ENCODE measurements around the gene COL6A5. TPM values are rescaled to one million over a fixed set of nuclear protein-coding genes. Genes with fewer than 3 reads are reported as not detected.

COL6A5 gene
- total RNA-seq, 2 donors from 2014 or later = not detected

DNA sequence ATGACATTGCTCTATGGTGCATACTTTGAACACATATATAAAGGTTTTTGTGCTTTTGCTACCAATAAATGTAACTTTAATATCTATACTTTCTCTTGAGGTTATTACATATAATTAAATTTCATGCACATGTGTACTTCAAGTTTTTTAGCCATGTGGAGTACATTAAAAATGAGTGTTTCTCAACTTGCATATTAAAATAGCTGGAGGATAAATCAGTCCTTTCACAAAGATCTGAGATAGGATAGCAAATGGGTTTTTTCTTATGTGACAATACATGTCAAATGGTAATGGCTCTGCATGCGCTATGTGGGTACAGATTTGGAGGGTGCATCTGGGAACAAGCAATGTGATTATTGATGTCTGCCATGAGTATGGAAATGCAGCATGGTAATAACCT, 122.8 kb downstream of the COL6A5 start:
- Mint-ChIP-seq H3K27ac (no peak overlapping the region), H3K36me3 (no peaks in the 10 kb centered on the region), H3K9me3 (no peaks in the 10 kb centered on the region)
- DNase-seq (ENCODE audit: low spot score in 2 of 2) (no peak), ATAC-seq (no peak)

DNA sequence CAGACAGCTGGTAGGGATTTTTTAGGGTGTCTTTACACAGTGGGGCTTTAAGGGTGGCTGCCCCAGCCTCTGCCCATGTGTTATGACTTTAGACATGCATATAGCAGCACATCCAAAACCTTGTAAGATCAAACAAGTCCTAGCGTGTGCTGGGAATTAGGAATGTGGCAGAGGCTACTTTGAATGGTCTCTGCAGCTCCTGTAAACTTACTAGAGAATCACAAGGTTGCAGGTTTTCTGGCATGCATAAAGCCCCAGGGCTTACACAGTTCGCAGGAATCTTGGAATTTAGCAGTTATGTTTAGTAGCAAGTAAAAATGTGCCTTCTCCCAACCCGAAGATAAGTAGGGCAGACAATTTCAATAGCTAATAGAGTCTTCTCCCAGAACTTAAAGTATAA, 124.7 kb downstream of the COL6A5 start:
- ATAC-seq = no peak
- DNase-seq (ENCODE audit: low spot score in 2 of 2) = no peak
- no peak overlapping the region for H3K27ac Mint-ChIP-seq
- peaks cover 0 to 6% of the 10 kb centered on the region in 2 donors for H3K9me3 Mint-ChIP-seq
- no peaks in the 10 kb centered on the region for H3K36me3 Mint-ChIP-seq

DNA sequence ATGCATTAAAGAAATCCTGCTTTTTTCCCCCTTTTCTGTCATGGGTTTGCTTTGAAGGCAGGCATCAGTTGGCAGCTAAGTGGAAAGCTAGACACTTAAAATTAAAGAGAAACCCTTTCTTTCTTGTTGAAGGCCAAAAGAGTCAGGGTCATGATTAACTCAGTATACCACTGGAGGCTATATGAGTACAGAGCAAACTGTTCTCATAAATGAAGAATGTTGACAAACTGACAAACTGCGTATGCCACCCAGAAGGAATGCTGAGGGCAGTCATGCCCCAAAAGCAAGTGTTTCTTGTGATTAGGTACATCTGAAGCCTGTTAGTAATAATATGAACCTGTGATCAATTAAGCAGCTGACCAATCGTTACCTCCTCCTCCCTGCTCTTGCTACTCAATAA, 127.9 kb downstream of the COL6A5 start:
- no peak for DNase-seq (ENCODE audit: low spot score in 2 of 2)
- H3K27ac Mint-ChIP-seq = no peak overlapping the region
- ATAC-seq = no peak
- peaks cover 0 to 10% of the 10 kb centered on the region in 2 donors for H3K9me3 Mint-ChIP-seq
- H3K36me3 Mint-ChIP-seq = no peaks in the 10 kb centered on the region

DNA sequence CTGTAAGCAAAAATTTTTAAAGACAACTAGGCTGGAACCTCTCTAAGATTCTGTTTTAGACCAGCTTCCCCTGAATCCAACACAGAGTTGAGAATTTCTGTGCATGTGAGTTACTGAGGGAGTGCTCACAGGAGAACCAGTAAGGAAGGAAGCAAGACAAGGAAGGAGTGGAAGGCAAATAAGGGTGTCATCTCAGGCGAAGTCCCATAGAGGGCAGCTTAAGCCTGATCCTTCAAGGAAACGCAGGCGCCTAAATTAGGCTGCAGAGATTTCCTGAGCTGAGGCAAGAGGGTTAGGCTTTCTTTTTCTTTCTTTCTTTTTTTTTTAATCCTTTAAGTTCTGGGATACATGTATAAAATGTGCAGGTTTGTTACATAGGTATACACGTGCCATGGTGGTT, 135.3 kb downstream of the COL6A5 start:
- H3K9me3 Mint-ChIP-seq = peaks cover 4 to 5% of the 10 kb centered on the region in 2 donors
- DNase-seq (ENCODE audit: low spot score in 2 of 2) = no peak
- H3K36me3 Mint-ChIP-seq = no peaks in the 10 kb centered on the region
- no peak for ATAC-seq
- H3K27ac Mint-ChIP-seq = no peak overlapping the region

DNA sequence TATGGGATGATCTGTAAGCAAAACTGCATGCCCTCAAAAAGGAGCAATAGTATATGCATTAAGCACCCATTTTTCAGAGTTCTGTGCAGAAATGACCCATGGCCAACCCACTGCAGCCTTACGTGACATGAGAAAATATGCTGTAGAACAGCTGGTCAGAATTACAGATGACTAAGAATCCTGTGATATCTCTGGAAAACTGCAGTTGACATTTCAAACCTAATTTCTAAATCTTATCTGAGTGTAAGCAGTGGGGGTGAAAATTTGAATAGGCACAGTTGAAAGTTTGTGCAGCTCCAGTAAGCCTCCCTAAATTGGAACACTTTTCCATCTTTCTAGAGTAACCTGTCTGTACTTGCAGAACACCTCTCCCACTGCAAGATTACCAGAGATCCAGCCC, 142.8 kb downstream of the COL6A5 start:
- Mint-ChIP-seq H3K9me3 (no peaks in the 10 kb centered on the region), H3K27ac (no peak overlapping the region), H3K36me3 (no peaks in the 10 kb centered on the region)
- ATAC-seq (no peak), DNase-seq (ENCODE audit: low spot score in 2 of 2) (no peak)

DNA sequence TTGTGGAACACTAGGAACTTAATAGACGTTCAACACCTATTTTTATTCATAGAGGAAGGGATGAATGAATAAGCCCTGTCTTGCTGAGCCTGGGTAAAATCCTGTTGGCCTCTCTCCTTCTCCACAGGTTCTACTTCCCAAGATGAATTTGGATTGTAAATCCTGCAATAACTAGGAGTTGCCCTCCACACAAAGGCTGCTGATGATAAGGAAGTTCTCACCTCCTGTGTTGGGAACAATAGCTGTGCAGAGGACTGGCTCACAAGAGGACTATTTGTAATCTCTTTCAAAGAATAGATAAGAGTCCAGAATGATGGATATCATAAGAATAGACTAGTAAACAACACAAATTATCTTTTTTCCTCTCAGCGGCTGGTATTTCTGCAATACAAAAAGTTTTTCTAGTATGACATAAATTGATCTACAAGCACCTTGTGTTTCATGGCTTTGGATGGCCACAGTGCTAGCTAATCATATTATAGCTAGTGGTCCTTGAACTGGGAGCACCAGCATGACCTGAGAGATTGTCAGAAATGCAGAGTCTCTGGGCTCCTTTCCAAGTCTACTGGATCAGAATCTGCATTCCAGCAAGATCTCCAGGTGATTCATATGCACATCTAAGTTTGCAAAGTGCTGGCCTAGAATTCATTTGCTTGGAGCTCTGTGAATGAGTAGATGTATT, 143.4 kb downstream of the COL6A5 start:
- no peak for DNase-seq (ENCODE audit: low spot score in 2 of 2)
- H3K27ac Mint-ChIP-seq = no peak overlapping the region
- ATAC-seq = no peak
- H3K36me3 Mint-ChIP-seq = no peaks in the 10 kb centered on the region
- H3K9me3 Mint-ChIP-seq = no peaks in the 10 kb centered on the region

DNA sequence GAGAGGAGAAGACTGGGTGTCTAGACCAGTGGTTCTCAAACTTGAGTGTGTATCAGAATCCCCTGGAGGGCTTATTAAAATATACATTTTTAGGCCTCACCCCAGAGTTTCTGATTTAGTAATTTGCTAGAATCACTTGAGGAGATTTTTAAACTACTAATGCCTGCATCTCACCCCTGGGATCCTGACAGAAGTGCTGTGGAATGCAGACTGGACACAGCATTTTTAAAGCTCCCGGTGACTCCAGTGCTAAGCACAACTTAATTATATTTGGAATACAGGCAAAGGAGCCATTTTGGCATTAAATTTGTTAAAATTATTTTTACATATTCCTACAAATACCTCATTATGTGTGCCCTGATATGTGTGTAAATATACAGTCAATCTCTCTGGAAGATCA, 144.8 kb downstream of the COL6A5 start:
- no peak overlapping the region for H3K27ac Mint-ChIP-seq
- no peaks in the 10 kb centered on the region for H3K9me3 Mint-ChIP-seq
- no peak for DNase-seq (ENCODE audit: low spot score in 2 of 2)
- no peak for ATAC-seq
- no peaks in the 10 kb centered on the region for H3K36me3 Mint-ChIP-seq

DNA sequence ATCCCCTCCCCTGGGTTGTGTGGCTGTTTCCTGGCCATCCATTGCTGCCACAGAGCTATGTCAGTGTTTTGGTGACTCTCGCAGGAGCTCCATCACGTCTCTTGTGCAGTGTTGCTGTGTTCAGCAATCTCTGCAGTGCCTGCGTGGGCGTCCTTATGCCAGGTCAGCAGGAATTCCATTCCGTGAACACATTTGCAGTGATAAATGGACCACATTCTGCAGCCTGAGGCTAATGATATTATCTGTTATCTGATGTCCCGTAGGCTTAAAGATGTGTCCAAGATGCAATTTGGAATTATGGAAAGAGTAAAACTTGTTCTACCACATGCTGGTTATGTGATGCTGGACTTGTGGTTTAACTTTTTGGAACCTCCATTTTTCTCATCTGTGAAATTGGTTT, 146.0 kb downstream of the COL6A5 start:
- Mint-ChIP-seq H3K9me3 (no peaks in the 10 kb centered on the region), H3K36me3 (no peaks in the 10 kb centered on the region), H3K27ac (no peak overlapping the region)
- ATAC-seq (no peak), DNase-seq (ENCODE audit: low spot score in 2 of 2) (no peak)

DNA sequence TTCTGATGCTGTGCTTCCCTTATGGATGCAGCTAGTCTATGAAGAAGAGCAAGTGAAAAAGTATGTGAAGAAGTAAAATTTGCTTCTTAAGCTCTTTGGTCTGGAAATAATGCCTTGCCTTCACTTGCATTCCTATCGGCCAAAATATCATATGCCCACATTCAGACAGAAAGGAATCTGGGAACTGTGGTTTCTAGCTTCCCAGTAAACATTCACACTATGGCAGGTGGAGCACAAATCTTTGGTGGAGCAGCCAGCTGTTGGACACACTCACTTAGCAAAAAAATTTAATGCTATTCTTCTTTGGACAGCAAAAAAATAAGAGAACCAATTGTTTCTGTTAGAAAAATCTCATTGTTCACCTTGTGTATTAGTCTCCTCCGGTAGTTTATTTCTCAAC, 159.2 kb downstream of the COL6A5 start:
- no peak for ATAC-seq
- H3K9me3 Mint-ChIP-seq = no peaks in the 10 kb centered on the region
- no peak for DNase-seq (ENCODE audit: low spot score in 2 of 2)
- H3K27ac Mint-ChIP-seq = no peak overlapping the region
- H3K36me3 Mint-ChIP-seq = no peaks in the 10 kb centered on the region

DNA sequence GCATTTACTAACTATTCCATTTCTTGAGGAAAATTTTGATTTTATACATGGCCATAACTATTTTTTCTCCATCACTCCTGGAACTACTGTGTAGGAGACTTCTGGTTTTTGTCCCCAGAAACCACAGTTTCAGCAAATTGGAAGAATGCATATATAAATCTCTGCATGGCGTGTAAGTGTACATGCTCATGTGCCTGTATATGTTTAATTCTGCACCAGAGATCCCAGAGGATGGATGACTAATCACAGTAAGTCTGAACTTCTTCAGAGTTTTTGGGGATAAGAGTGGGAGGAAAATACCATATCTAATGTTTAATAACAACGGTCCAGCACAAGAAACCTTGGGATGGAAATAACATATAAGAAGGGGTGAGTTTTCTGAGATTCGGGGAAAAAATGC, 160.6 kb downstream of the COL6A5 start:
- H3K36me3 Mint-ChIP-seq = no peaks in the 10 kb centered on the region
- ATAC-seq = no peak
- DNase-seq (ENCODE audit: low spot score in 2 of 2) = no peak
- no peaks in the 10 kb centered on the region for H3K9me3 Mint-ChIP-seq
- no peak overlapping the region for H3K27ac Mint-ChIP-seq

DNA sequence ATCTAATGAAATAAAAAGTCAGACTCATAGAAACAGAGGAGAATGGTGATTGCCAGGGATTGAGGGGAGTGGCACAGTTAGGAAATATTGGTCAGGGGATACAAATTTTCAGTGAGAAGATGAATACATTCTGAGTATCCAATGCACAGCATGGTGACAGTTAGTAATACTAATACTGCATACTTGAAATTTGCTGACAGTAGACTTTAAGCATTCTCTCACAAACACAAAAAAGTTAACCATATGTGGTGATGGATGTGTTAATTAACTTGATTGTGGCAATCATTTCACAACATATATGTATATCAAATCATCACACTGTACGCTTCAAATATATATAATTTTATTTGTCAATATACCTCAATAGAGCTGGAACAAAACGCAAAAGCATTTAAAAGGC, 162.3 kb downstream of the COL6A5 start:
- ATAC-seq (no peak), DNase-seq (ENCODE audit: low spot score in 2 of 2) (no peak)
- Mint-ChIP-seq H3K9me3 (peaks cover 0 to 4% of the 10 kb centered on the region in 2 donors), H3K27ac (no peak overlapping the region), H3K36me3 (no peaks in the 10 kb centered on the region)

DNA sequence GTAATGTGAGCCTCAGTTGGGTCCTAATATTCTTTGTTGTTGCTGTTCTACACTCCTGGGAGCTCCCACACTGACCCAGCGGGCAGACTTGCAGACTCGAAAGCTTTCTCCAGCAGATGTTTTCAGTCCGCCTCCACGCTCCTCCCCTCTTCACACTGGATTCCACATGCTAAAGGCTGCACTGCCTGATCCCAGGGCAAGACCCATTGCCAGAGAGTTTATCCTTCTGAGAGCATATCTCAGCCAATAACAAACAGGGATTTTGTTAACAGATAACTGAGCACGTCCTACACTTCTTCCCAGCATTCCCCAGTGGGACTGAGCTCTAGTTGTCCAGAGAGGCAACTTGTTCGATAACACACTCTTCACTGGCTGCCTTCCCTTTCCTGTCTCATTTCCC, 163.5 kb downstream of the COL6A5 start:
- H3K36me3 Mint-ChIP-seq = no peaks in the 10 kb centered on the region
- no peak overlapping the region for H3K27ac Mint-ChIP-seq
- H3K9me3 Mint-ChIP-seq = peaks cover 0 to 4% of the 10 kb centered on the region in 2 donors
- ATAC-seq (no peak), DNase-seq (ENCODE audit: low spot score in 2 of 2) (no peak)

DNA sequence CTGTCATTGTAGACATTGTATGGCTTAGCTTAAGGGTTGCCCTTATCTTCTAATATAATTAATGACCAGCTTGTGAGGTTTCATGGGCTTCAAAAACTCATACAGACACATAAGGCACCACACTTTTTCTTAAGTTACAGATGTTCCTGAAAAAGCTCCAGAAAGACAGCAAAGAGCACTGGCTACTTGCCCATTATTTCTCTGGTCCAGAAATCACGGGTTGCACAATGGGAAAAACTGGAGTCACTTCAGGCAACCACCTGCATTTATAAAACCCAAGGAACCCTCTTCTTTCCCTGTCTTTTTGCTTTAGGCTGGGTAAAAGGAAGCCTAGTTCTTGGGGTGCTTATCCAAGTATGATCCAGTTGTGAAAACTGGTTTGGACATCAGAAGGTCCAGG, 169.2 kb downstream of the COL6A5 start:
- peaks cover 0 to 4% of the 10 kb centered on the region in 2 donors for H3K9me3 Mint-ChIP-seq
- no peak overlapping the region for H3K27ac Mint-ChIP-seq
- ATAC-seq (no peak), DNase-seq (ENCODE audit: low spot score in 2 of 2) (no peak)
- peaks cover 0 to 9% of the 10 kb centered on the region in 2 donors for H3K36me3 Mint-ChIP-seq

DNA sequence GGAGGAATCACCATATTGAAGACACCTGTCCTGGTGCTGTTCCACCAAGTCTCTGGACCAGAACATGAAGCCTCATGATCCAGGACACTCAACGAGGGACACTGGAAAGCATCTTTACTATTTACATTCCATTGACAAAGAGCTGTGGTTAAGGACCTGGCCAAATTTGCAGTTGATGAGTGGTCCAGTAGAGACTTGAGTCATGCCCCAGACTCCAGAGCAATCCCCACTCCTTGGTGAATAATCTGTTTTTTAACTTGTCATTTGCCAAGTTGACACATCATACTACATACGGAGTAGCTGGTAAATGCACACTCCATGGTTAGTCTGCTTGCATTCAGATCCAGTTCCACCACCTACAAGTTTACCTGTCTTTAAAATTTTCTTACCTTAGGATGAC, 170.3 kb downstream of the COL6A5 start:
- peaks cover 0 to 9% of the 10 kb centered on the region in 2 donors for H3K36me3 Mint-ChIP-seq
- H3K9me3 Mint-ChIP-seq = peaks cover 0 to 4% of the 10 kb centered on the region in 2 donors
- DNase-seq (ENCODE audit: low spot score in 2 of 2) (no peak), ATAC-seq (no peak)
- no peak overlapping the region for H3K27ac Mint-ChIP-seq

DNA sequence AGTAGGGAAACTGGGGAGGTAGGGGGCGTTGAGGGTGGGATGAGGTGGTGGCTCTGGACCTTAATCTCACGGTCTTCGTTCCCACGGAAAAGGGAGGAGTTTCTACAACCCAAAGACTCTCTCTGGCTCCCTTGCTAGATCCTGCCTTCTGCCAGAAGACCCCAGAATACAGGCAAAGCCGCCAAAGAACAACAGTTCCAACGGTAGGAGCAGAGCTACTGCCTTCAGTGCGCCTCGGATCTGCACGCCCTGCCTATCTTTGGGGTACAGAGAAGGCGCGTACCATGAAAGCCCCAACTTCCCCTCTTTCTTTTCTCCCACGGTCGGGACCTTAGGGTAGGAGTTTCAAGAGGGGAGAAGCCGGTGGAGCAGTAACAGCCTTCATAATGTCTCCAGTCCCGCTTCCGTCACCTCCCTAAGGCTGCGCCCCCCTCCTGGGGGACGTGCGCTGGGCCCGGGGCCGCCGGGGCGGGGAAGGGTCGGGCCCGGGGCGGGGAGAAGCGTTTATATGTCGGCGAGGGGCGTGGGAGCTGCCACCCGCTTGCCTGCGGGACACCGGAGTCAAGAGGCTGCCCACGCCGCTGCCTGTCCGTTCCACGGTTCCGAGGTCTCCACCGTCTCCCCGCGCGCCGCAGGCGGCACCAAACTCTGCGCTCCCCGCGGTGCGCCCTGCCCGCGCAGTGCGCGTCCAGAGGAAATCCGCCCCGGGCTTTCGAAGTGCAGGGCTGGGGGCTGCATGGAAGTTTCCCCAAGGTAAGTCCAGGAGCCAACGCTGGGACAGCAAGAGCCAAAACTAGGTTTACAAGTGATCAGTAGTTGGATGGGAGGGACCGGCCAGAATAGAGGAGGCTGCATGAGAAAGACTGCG, 171.4 kb downstream of the COL6A5 start, which contains the start of gene COL6A6:
TSS of gene COL6A6 (plus strand) at position 533 of the 868 bp plus-strand sequence. CDS start 43,188 bp downstream, outside the sequence.
- H3K36me3 Mint-ChIP-seq = peaks cover 0 to 9% of the 10 kb centered on the region in 2 donors
- peaks cover 0 to 4% of the 10 kb centered on the region in 2 donors for H3K9me3 Mint-ChIP-seq
- ATAC-seq = no peak
- no peak within 1 kb of the TSS for H3K27ac Mint-ChIP-seq
- DNase-seq (ENCODE audit: low spot score in 2 of 2) = no peak

DNA sequence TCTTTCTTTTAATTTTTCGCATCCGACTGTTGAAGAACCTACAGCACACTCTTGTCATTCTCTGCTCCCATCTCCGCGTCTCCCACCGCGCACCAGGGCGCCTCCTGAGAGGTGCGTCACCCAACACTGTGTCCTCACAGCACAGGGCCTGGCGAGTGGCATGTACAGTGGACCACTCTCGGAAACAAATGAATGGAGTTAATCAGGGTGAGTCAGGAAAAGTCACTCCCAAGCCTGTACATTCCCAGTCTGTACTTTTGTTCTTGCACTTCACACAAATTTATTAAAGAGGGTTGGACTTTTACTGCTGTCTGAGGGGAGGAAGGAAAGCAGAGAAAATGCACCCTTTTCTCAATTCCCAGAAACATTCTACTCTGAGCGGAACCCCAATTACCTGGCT, 172.1 kb downstream of the COL6A5 start:
- DNase-seq (ENCODE audit: low spot score in 2 of 2) (no peak), ATAC-seq (no peak)
- peaks cover 0 to 9% of the 10 kb centered on the region in 2 donors for H3K36me3 Mint-ChIP-seq
- no peaks in the 10 kb centered on the region for H3K9me3 Mint-ChIP-seq
- no peak overlapping the region for H3K27ac Mint-ChIP-seq

DNA sequence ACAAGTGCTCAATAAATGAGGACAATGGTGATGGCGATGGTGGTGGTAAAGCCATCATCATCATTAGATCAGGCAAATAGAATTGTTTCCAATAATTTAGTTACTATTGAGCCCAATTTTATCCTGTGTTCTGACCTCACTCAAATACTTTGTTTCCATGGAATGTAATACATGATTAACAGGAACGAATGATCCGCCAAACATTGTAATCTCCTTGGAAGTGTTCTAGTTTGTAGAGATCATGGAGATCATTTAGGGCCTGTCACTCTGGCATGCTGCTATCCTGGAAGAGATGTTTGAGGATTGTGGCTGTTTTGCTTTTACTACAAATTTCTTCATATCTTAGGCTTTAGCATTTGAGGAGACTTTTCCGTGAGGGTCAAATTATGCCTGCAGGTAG, 174.3 kb downstream of the COL6A5 start:
- DNase-seq (ENCODE audit: low spot score in 2 of 2) = no peak
- ATAC-seq = no peak
- Mint-ChIP-seq H3K36me3 (peaks cover 0 to 9% of the 10 kb centered on the region in 2 donors), H3K9me3 (no peaks in the 10 kb centered on the region), H3K27ac (no peak overlapping the region)

DNA sequence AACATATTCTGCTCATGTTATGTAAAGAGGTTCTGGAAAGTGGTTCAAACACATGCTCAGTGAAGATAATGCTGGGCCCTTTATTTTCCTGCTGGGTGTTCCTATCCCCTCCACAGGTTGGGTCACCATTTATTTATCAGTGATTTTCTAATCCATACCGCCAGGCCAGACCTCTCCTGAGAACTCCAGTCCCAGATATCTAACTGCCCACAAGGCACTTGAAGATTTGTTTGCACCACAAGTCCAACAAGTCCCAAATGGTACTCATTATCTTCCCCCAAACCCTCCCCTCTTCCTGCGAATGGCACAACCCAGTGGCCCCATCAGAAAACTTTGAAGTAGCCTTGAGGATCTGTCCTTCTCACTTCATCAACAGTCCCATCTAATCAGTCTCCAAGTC, 176.9 kb downstream of the COL6A5 start:
- H3K27ac Mint-ChIP-seq = no peak overlapping the region
- DNase-seq (ENCODE audit: low spot score in 2 of 2) = no peak
- H3K9me3 Mint-ChIP-seq = no peaks in the 10 kb centered on the region
- H3K36me3 Mint-ChIP-seq = peaks cover 0 to 4% of the 10 kb centered on the region in 2 donors
- ATAC-seq = no peak
